Activated CD4-positive, CD25-positive, alpha-beta regulatory T cell treated with anti-CD3 and anti-CD28 coated beads, Interleukin-2, amount 50 U/mL, for 16 hours (primary cell): ENCODE data around the gene OR10AG1.

Experiments used
- DNase-seq: peaks from one replicate; pipeline ENCODE4 v3.0.0-alpha.2; 2020; ENCODE audit warnings: low read depth, low spot score

The OR10AG1 gene

GRCh38 chr11:55969845-55970244 lies at the start of gene OR10AG1:
TSS of gene OR10AG1 (minus strand) at chr11:55969945. CDS start at chr11:55969907, 38 bp downstream.
- no peak for DNase-seq

- no peak for DNase-seq
These were observed 44.1 kb upstream of the OR10AG1 start for GRCh38 chr11:56013805-56014204.

DNA sequence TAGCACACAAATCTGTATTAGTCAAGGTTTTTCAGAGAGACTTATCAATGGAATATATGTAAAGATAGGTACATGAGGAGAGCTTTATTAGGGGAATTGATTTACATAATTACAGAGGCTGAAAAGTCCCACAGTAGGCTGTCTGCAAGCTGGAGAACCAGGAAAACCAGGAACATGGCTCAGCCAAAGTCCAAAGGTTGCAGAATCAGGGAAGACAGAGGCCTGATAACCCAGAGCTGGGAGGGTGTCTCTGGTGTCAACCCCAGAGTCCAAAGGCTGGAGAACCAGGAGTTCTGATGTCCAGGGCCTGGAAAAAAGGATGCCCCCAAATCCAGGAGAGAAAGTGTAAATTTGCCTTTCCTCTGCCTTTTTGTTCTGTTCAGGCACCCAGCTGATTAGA lies 41.0 kb upstream of the OR10AG1 start:
- no peak for DNase-seq

DNA sequence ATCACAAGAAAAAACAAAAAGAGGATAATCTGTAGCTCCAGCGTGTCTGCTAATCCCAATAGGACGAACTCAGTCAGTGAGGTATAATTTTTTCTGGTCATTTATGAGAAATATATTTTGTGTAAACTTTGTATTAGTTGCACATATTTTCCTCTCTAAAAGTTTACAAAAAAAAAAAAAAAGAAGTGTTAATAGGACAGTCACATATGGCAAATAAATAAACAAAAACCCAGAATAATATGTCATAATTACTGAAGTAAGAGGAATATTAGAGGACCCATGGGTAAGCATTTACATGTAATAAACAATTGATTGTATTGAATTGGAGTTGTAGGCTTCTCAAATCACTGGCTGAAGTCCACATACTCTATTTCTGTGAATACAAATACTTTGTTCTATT lies 24.8 kb upstream of the OR10AG1 start, which contains the start of gene OR5F1:
Gene OR5F1 (minus strand): TSS at position 101 of the 400 bp plus-strand sequence. CDS start 0 bp downstream, at position 101.
- DNase-seq, result no peak

- no peak for DNase-seq
These were observed 1.2 kb upstream of the OR10AG1 start for GRCh38 chr11:55970935-55971334.

DNA sequence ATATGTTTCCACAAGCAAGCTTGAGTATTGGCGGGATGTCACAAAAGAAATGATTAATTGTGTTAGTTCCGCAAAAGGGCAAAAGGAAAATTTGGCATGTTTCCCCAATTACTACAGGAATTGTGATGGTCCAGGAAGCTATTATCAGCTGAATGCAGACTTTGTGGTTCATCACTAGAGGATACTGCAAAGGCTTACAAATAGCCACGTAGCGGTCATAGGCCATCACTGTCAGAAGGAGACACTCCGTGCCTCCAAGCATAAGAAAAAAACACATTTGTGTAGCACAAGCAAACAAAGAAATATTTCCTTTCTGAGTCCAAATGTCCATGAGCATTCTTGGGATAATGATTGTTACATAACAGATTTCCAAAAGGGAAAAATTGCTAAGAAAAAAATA lies 1.8 kb downstream of the OR10AG1 start:
- no peak for DNase-seq

DNA sequence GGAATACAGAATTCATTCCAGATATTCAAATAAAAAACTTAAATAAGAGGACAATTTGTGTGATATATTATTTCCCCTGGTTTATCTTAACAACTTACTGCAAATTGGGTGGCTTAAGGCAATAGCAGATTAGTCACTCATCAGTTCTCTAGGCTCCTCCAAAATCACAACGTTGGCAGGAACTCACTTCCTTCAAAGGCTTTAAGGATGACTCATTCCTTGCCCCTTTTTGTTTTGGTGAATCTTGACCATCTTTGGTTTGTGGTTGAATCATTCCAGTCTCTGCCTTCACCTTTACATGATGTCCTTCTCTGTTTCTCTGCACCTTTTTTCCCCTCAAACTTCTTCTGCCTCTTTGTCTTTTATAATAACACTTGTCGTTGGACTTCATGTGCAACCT lies 3.4 kb downstream of the OR10AG1 start:
- no peak for DNase-seq

DNA sequence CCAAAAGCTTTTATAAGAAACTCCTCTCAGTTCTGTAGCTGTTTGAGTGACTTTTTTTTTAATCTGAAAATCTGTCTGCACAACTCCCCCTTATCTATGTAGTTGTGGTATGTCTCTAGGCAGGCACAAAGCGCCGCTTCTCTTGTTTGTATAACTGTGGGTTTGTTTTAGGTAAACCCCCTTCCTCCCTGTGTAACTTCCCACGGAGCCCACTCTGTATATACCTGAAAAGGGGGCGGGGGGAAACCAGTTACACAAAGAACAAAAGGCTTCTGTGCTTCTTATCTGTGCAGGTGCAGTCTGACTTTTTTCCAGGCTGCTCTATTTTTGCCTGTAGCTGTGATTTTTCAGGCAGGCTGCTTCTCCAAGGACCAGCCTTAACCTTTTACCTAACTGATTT lies 13.2 kb downstream of the OR10AG1 start:
- no peak for DNase-seq

DNA sequence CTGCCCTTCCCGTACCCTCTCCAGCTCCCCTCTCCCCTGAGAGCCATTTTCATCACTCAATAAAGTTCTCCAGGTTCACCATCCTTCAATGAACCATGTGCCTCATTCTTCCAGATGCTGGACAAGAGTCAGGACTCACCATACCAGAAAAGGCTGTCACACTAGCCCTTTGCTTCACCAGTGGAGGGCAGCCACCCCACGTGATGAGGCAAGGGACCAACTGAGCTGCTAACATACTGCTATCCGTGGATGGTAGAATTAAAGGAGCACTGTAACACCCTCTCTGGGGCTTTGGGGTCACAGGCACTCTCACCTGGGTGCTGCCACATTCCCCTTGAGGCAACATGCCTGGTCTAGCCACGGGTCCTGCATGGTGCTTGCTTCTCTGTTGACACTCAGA lies 20.4 kb downstream of the OR10AG1 start:
- DNase-seq, result no peak

DNA sequence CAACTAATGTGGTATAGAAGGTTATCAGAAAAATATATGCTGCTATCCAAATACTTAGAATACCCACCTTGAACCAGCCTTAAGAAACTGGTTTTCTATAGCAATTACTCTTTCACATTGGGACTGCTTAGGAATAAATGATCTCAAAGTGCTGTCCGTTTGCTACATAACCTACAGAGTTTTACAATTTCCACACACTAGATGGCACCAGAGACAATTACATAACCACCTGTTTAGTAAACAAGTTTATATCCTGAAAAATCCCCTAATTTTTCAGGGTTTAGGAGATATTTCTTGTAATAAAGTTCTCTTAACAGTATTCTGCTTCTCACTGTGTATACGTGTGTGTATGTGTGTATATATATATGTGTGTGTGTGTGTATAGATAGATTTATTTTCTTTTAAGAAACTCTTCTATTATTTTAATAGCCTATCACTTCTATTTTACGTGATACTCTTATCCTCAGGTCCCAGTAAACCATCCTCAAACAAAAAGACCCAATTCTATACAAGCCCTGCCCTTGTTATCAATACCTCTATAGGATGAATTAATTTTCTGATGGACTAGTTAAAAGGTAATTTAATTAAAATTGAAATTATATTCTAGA lies 26.9 kb downstream of the OR10AG1 start:
- no peak for DNase-seq

DNA sequence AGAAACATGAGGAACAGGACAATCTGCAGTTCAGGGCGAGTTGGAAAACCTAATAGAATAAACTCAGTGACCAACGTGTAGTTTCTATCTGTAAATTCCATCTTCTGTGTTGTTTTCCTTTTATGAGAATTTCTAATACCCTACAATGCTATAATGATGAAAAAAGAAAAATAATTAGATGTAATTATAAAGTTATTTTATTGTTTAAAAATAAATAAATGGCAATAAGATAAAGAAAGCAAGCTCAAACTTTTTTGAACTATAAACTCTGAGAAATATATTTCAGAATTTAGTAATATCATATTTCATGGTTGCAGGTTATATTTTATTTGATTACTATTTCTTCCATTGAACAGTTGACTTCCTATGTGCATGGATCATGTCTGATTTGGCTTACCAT lies 33.4 kb downstream of the OR10AG1 start, which contains the start of gene OR5I1:
Gene OR5I1 (minus strand): TSS at position 101 of the 400 bp plus-strand sequence. CDS start 0 bp downstream, at position 101.
- DNase-seq, result no peak

- DNase-seq, result no peak
These were observed 49.2 kb downstream of the OR10AG1 start for GRCh38 chr11:55920537-55920936.
